SK-N-SH treated with all-trans-retinoic acid at 6 μM for 48 hours (cell line): ENCODE results near the gene COL15A1.

Experiments
- ARNTL ChIP-seq: fragments of 450-650 bp; formaldehyde crosslinking; IDR thresholded peaks from 2 replicates; pipeline ENCODE4 v1.5.0; 2020; ENCODE audit warnings: low read depth, mild to moderate bottlenecking, moderate library complexity, borderline replicate concordance
- BACH2 ChIP-seq: fragments of 250-450 bp; sonication (Bioruptor Pico); IDR thresholded peaks from 2 replicates; pipeline ENCODE4 v1.9.0; 2021; ENCODE audit warnings: mild to moderate bottlenecking, borderline replicate concordance
- CSDC2 ChIP-seq: fragments of 250-450 bp; sonication (Bioruptor Pico); IDR thresholded peaks from 2 replicates; pipeline ENCODE4 v1.5.0; 2020; ENCODE audit warnings: mild to moderate bottlenecking, moderate library complexity
- ISL1 ChIP-seq: fragments of 250-450 bp; sonication (Bioruptor Pico); IDR thresholded peaks from 2 replicates; pipeline ENCODE4 v2.1.2; 2022; ENCODE audit warnings: mild to moderate bottlenecking, moderate library complexity
- OSR1 ChIP-seq: fragments of 250-450 bp; sonication (Bioruptor Pico); IDR thresholded peaks from 2 replicates; pipeline ENCODE4 v1.8.0; 2022; ENCODE audit warnings: moderate library complexity, mild to moderate bottlenecking, inconsistent platforms
- PPARA ChIP-seq: fragments of 250-450 bp; sonication (Bioruptor Pico); IDR thresholded peaks from 2 replicates; pipeline ENCODE4 v1.5.0; 2020; ENCODE audit warnings: mild to moderate bottlenecking, borderline replicate concordance
- RARB ChIP-seq: fragments of 250-450 bp; sonication (Bioruptor Pico); IDR thresholded peaks from 2 replicates; pipeline ENCODE4 v1.8.0; 2021; ENCODE audit warnings: mild to moderate bottlenecking, moderate library complexity
- ZFP3 ChIP-seq: fragments of 250-450 bp; sonication (Bioruptor Pico); IDR thresholded peaks from 2 replicates; pipeline ENCODE4 v1.5.0; 2020; ENCODE audit warnings: mild to moderate bottlenecking, moderate library complexity
- ZFP30 ChIP-seq: fragments of 450-650 bp; formaldehyde crosslinking; IDR thresholded peaks from 2 replicates; pipeline ENCODE4 v1.5.0; 2022; ENCODE audit warnings: mild to moderate bottlenecking, moderate library complexity
- ZNF565 ChIP-seq: fragments of 450-650 bp; formaldehyde crosslinking; conservative IDR thresholded peaks from 2 replicates; pipeline ENCODE4 v1.5.0; 2020; ENCODE audit warnings: low read depth, mild to moderate bottlenecking, moderate library complexity
- ZNF70 ChIP-seq: fragments of 450-650 bp; formaldehyde crosslinking; IDR thresholded peaks from 2 replicates; pipeline ENCODE4 v1.5.0; 2020; ENCODE audit warnings: mild to moderate bottlenecking, moderate library complexity
- TF ChIP-seq, protein P1 (sequence below): fragments of 250-450 bp; sonication (Bioruptor Pico); IDR thresholded peaks from 2 replicates; pipeline ENCODE4 v1.8.0; 2020; ENCODE audit warnings: mild to moderate bottlenecking, moderate library complexity, borderline replicate concordance
- TF ChIP-seq, protein P2 (sequence below): fragments of 250-450 bp; sonication (Bioruptor Pico); IDR thresholded peaks from 2 replicates; pipeline ENCODE4 v1.5.1; 2020; ENCODE audit warnings: low read depth, mild to moderate bottlenecking, moderate library complexity

DNA sequence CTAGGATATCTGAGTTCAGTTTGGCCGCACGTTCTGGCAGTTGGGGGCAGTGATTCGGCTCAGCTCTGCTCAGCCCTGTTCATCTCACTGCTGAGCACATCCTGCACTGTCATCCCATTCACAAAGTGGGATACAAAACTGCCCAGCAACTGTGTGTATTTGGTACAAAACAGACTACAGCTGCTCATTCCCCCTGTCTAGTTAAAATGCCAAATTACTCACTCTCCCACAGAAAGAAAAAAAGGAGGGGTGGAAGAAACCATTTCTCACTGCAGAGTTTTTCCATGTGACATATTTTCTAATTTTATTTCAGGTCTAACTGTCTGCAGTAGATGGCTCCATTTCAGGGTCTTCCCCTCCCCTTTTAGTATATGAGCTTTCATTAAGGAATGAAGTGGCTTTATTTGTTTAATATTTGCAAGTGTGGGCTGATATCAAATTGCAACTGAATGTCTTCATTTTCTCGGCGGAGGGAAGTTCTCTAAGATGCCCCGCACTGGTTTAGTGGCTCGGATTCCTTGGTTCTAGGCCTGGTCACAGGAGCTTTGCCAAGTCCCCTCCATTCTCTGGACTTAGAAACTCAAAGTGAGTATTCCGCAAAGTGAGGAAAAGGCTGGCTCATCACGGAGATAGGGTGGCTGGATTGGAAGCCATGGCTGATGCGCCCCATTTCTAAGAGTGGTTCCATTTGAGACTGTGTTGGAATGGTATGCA, 14.7 kb downstream of the COL15A1 start:
- no peak for TF ChIP-seq CSDC2
- no peak for TF ChIP-seq ISL1 (CRISPR knock-in tag)
- TF ChIP-seq, protein P1, sequence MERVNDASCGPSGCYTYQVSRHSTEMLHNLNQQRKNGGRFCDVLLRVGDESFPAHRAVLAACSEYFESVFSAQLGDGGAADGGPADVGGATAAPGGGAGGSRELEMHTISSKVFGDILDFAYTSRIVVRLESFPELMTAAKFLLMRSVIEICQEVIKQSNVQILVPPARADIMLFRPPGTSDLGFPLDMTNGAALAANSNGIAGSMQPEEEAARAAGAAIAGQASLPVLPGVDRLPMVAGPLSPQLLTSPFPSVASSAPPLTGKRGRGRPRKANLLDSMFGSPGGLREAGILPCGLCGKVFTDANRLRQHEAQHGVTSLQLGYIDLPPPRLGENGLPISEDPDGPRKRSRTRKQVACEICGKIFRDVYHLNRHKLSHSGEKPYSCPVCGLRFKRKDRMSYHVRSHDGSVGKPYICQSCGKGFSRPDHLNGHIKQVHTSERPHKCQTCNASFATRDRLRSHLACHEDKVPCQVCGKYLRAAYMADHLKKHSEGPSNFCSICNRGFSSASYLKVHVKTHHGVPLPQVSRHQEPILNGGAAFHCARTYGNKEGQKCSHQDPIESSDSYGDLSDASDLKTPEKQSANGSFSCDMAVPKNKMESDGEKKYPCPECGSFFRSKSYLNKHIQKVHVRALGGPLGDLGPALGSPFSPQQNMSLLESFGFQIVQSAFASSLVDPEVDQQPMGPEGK (CRISPR knock-in tag) = no peak
- no peak for TF ChIP-seq ZNF565 (CRISPR knock-in tag)
- TF ChIP-seq ZFP30 (CRISPR knock-in tag) = no peak
- TF ChIP-seq ARNTL (CRISPR knock-in tag) = no peak
- TF ChIP-seq ZFP3 (CRISPR knock-in tag) = no peak
- TF ChIP-seq BACH2 (CRISPR knock-in tag) = no peak
- no peak for TF ChIP-seq RARB
- no peak for TF ChIP-seq PPARA (CRISPR knock-in tag)
- no peak for TF ChIP-seq ZNF70 (CRISPR knock-in tag)
- TF ChIP-seq, protein P2, sequence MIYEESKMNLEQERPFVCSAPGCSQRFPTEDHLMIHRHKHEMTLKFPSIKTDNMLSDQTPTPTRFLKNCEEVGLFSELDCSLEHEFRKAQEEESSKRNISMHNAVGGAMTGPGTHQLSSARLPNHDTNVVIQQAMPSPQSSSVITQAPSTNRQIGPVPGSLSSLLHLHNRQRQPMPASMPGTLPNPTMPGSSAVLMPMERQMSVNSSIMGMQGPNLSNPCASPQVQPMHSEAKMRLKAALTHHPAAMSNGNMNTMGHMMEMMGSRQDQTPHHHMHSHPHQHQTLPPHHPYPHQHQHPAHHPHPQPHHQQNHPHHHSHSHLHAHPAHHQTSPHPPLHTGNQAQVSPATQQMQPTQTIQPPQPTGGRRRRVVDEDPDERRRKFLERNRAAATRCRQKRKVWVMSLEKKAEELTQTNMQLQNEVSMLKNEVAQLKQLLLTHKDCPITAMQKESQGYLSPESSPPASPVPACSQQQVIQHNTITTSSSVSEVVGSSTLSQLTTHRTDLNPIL (CRISPR knock-in tag) = no peak
- TF ChIP-seq OSR1 (CRISPR knock-in tag) = no peak
